Fibroblast of upper back skin (primary cell): Measurements from ENCODE around the gene TAGLN3.

Source experiments
- DNase-seq: peaks from one replicate; pipeline ENCODE4 v3.0.0-alpha.2; 2013

The TAGLN3 gene

DNA sequence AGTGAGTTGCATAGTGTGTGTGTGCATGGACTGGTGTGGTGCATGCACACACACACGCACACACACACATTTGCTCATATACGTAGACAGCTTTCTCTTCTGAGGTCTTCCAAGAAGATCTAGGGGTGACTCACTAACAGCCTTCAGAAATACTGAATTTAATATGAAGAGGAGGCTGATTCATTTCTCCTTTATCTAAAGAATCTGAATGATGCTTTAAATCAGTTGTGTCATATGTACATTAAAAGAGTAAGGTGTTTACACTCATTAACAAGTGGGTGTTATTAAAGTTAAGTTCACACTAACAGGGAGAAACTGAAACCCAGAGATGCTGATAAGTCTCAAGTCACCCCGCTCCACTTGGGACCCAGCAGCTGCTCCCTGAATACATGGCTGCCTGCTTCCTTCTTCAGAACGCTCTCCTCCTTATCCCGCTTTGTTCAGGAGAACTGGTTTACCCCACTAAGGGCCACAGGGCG lies 57.8 kb downstream of the TAGLN3 start:
- DNase-seq = peak; percentile 83

DNA sequence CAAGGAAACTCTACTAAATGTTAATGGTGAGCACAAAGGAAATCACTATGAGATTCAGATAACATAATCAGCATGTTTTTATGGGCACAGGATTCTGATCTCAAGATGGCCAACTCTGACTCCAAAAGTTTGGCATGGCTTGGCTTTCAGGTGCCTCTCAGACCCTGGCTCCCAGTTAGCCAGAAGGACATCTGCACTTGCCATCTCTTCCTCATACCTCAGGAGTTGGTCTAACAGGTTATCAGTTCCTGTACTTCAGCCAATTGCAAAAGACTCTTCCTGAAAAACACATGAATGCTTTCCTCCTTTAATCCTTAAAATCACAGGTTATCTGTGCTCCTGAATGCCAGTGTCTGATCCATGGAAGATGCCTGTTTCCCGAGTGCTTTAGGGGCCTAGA lies 60.8 kb downstream of the TAGLN3 start:
- DNase-seq = no peak

DNA sequence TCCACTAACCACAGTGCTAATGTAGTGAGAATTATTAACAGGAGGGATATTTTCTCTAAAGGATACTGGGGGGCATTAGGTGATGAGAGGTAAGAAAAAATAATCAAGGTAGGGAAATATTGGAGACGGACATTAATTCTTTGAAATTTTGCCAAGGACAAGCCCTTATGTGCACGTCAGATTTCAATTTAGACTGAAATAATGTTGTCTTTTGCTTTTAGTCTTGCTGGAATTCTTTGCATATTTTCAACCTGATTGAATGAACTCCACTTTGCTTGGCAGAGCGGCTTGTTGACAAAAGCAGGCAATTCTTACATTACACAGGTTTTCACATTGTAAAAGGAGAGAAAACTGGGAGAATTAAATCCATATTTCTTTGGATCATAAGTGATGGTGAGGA lies 62.4 kb downstream of the TAGLN3 start:
- peak; percentile 67 for DNase-seq
